Naive thymus-derived CD4-positive, alpha-beta T cell (primary cell): ENCODE data around the gene AK4. TPM values are rescaled to one million over a fixed set of nuclear protein-coding genes. Genes with fewer than 3 reads are reported as not detected.

Source experiments
- ATAC-seq: fragments of 150-1000 bp; cut with Tn5 transposase; 2 replicates; pipeline ENCODE4 v1.10.0; 2021; ENCODE audit warnings: mild to moderate bottlenecking, moderate library complexity
- CTCF ChIA-PET: fragments of 350-600 bp; sonication (Branson Sonifier 250); formaldehyde crosslinking; loops from one replicate; lab custom pipeline; 2021; ENCODE audit warnings: antibody characterized with exemption; lab: Charles Lee
- POLR2A ChIA-PET: fragments of 350-600 bp; sonication (Branson Sonifier 250); formaldehyde crosslinking; loops from one replicate; lab custom pipeline; 2021; ENCODE audit warnings: antibody characterized with exemption, inconsistent platforms; lab: Charles Lee
- DNase-seq, 9 donors: peaks; one replicate each; pipeline versions ENCODE4 v3.0.0 to v3.0.0-alpha.2; 2020 to 2022; ENCODE audit warnings: mixed read lengths in 1 of 9
- H3K27ac ChIP-seq: one replicate; pipeline ENCODE4 v1.7.0; 2013; ENCODE audit warnings: mild to moderate bottlenecking, low read depth, low read length, moderate library complexity
- H3K27me3 ChIP-seq, 2 donors: one replicate each; pipeline ENCODE4 v1.7.0; 2013; ENCODE audit warnings: low read length in 2 of 2, mild to moderate bottlenecking in 2 of 2, moderate library complexity in 2 of 2; ENCODE audit not compliant: control insufficient read depth in 2 of 2, insufficient read depth in 2 of 2
- H3K36me3 ChIP-seq, 3 experiments: 1 replicate in 2 of 3; 2 replicates in 1 of 3; pipeline ENCODE4 v1.7.0; 2013; ENCODE audit warnings: low read length in 3 of 3, mild to moderate bottlenecking in 3 of 3, moderate library complexity in 1 of 3; ENCODE audit not compliant: insufficient read depth in 3 of 3, control insufficient read depth in 2 of 3
- H3K4me1 ChIP-seq, 2 donors: one replicate each; pipeline ENCODE4 v1.7.0; 2013; ENCODE audit warnings: low read length in 2 of 2, mild to moderate bottlenecking in 2 of 2, moderate library complexity in 1 of 2; ENCODE audit not compliant: control insufficient read depth in 2 of 2, insufficient read depth in 2 of 2
- H3K4me3 ChIP-seq: 2 replicates; pipeline ENCODE4 v1.7.0; 2013; ENCODE audit warnings: mild to moderate bottlenecking, low read length
- H3K9me3 ChIP-seq, 3 experiments: 1 replicate in 2 of 3; 2 replicates in 1 of 3; pipeline ENCODE4 v1.7.0; 2013; ENCODE audit warnings: low read length in 3 of 3; ENCODE audit not compliant: control insufficient read depth in 2 of 3
- H3K27ac Mint-ChIP-seq, 9 donors: one replicate each; pipeline ENCODE4 v1.8.0; 2020 to 2022; ENCODE audit warnings: mixed read lengths in 9 of 9, mild to moderate bottlenecking in 8 of 9, moderate library complexity in 5 of 9, inconsistent platforms in 2 of 9
- H3K27me3 Mint-ChIP-seq, 5 donors: one replicate each; pipeline ENCODE4 v1.8.0; 2021 to 2022; ENCODE audit warnings: mixed read lengths in 5 of 5, mild to moderate bottlenecking in 1 of 5
- H3K36me3 Mint-ChIP-seq, 5 donors: one replicate each; pipeline ENCODE4 v1.8.0; 2020 to 2022; ENCODE audit warnings: mixed read lengths in 5 of 5, mild to moderate bottlenecking in 3 of 5, inconsistent platforms in 1 of 5
- H3K4me1 Mint-ChIP-seq, 7 donors: one replicate each; pipeline ENCODE4 v1.8.0; 2020 to 2022; ENCODE audit warnings: mixed read lengths in 7 of 7, mild to moderate bottlenecking in 3 of 7, inconsistent platforms in 1 of 7
- H3K4me3 Mint-ChIP-seq, 10 donors: one replicate each; pipeline ENCODE4 v1.8.0; 2020 to 2022; ENCODE audit warnings: mild to moderate bottlenecking in 10 of 10, mixed read lengths in 10 of 10, moderate library complexity in 6 of 10, inconsistent platforms in 2 of 10
- H3K9me3 Mint-ChIP-seq, 11 donors: one replicate each; pipeline ENCODE4 v1.8.0; 2020 to 2022; ENCODE audit warnings: mixed read lengths in 11 of 11, mild to moderate bottlenecking in 4 of 11, inconsistent platforms in 1 of 11, moderate library complexity in 1 of 11
- intact Hi-C, 2 donors: fragments of 100-400 bp; cut with micrococcal nuclease; formaldehyde crosslinking; loops; one replicate each; pipeline ENCODE4 v1.15.1; 2023
- polyA plus RNA-seq, 2 donors: library from polyadenylated mRNA; unstranded; fragments of 300-500 nt; fragmentation: Illumina TruSeq; gene quantifications; one replicate each; pipeline ENCODE4 v1.2.3, GENCODE V29; 2021
- total RNA-seq, 6 experiments: library from RNA in 5 of 6; stranded (reverse) in 5 of 6; gene quantifications; 1 replicate in 5 of 6; 2 replicates in 1 of 6; pipeline ENCODE4 v1.2.3 and lab custom pipeline; 2021 to 2026

AK4 gene
- total and polyA plus RNA-seq, 7 experiments from 2014 or later, result 0.04 to 121 (median 0.40) TPM

GRCh38 chr1:65255035-65255655 lies 107.1 kb downstream of the AK4 start:
- Mint-ChIP-seq H3K9me3 (no peaks in the 10 kb centered on the region), H3K27ac (peak overlapping the region; percentile 10 to 87 (median 72)), H3K4me1 (peaks cover 12 to 29% (median 18%) of the 10 kb centered on the region in 7 donors), H3K27me3 (peaks cover 0 to 31% (median 10%) of the 10 kb centered on the region in 5 donors), H3K4me3 (peak overlapping the region; percentile 86 to 99 (median 89)), H3K36me3 (no peaks in the 10 kb centered on the region)
- H3K4me1 ChIP-seq, result peaks cover 10 to 14% of the 10 kb centered on the region in 2 donors
- no peaks in the 10 kb centered on the region for H3K36me3 ChIP-seq
- peak in 2 of 9 donors; percentile 23 to 34 for DNase-seq
- no peaks in the 10 kb centered on the region for H3K27me3 ChIP-seq
- ChIA-PET CTCF (no interaction called here), POLR2A (interaction anchor here (1.0 to 2.8 kb wide), 3 partner anchors 8 to 165 kb away, joined by 4 to 25 read pairs (median 7); partner anchors contain the start of genes LEPR and LEPROT)
- H3K9me3 ChIP-seq, result no peaks in the 10 kb centered on the region
- peak overlapping the region; percentile 61 for H3K4me3 ChIP-seq
- peak overlapping the region; percentile 2 for H3K27ac ChIP-seq
- ATAC-seq, result no peak
- intact Hi-C loops, result loop anchor here (1.0 to 10.0 kb wide), 8 partner anchors 10 to 1662 kb away; partner anchors contain the start of genes LEPR (in 1 of the 2), LEPROT (in 1 of the 2) and PGM1 (in 1 of the 2)

DNA sequence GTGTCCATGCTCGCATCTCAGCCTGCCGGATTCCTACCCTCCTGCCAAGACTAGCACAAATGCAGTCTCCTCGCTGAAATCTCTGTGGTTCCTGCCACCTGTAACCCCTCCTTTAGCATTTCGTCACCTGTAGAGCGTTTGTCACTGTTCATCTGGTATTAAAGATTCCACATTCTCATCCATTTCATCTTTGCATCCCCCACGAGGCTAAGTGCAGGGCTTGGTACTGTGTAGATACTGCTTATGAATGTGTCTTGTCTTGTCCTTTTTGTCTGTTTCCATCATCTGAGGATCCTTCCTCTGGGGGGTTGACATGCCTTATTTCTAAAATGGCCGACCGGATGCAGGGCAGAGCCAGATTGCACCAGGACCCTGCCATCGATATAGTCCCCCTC lies 107.7 kb downstream of the AK4 start:
- no peak overlapping the region for H3K27ac ChIP-seq
- H3K36me3 Mint-ChIP-seq, result no peaks in the 10 kb centered on the region
- no peaks in the 10 kb centered on the region for H3K9me3 ChIP-seq
- no peaks in the 10 kb centered on the region for H3K36me3 ChIP-seq
- H3K4me1 Mint-ChIP-seq, result peaks cover 12 to 35% (median 19%) of the 10 kb centered on the region in 7 donors
- H3K27me3 ChIP-seq, result no peaks in the 10 kb centered on the region
- H3K4me1 ChIP-seq, result peaks cover 10 to 14% of the 10 kb centered on the region in 2 donors
- ChIA-PET POLR2A (interaction anchor here (2.8 kb wide), 1 partner anchor 11 kb away, joined by 25 read pairs; no protein-coding TSS in a partner anchor), CTCF (no interaction called here)
- no peak overlapping the region for H3K27ac Mint-ChIP-seq
- intact Hi-C loops, result loop anchor here (1.0 to 10.0 kb wide), 8 partner anchors 10 to 1663 kb away; partner anchors contain the start of genes LEPR (in 1 of the 2), LEPROT (in 1 of the 2) and PGM1 (in 1 of the 2)
- H3K27me3 Mint-ChIP-seq, result peaks cover 0 to 27% (median 10%) of the 10 kb centered on the region in 5 donors
- peak overlapping the region in 9 of 10 donors; percentile 7 to 99 (median 89) for H3K4me3 Mint-ChIP-seq
- no peaks in the 10 kb centered on the region for H3K9me3 Mint-ChIP-seq
- no peak overlapping the region for H3K4me3 ChIP-seq
- DNase-seq, result no peak
- no peak for ATAC-seq

DNA sequence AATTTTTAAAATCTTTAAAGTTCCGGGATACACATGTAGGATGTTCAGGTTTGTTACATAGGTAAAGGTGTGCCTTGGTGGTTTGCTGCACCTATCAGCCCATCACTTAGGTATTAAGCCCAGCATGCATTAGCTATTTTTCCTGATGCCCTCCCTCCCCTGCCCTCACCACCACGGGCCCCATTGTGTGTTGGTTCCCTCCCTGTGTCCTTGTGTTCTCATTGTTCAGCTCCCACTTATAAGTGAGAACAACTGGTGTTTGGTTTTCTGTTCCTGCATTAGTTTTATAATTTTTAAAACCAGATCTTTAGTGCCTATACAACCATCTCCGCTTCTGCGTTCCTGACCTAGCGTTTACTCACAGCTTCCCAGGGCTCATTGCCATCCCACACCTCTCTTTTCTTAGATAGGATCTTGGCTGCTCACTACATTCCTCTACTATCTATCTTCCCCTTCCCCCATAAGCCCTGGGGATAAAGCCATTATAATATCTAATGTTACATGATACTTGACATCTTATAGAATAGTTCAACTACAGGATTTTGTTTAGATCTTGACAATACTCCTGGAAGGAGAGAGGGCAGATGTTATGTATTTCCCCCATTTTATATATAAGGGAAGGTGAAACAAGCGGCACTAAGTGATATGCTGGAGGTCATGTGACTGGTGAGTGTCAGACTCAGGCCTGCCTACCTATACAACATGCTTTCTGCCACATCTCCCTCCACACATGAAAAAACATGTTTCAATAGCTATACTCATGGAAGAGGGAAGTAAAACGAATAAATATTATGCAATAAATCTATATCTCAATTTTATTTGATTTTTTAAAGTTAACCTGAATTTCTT lies 109.1 kb downstream of the AK4 start:
- Histone ChIP-seq H3K27ac (no peak overlapping the region), H3K9me3 (no peaks in the 10 kb centered on the region), H3K36me3 (no peaks in the 10 kb centered on the region), H3K4me1 (peaks cover 10 to 14% of the 10 kb centered on the region in 2 donors), H3K4me3 (no peak overlapping the region), H3K27me3 (no peaks in the 10 kb centered on the region)
- H3K4me3 Mint-ChIP-seq, result peak overlapping the region in 1 of 10 donors; percentile 10
- DNase-seq (no peak), ATAC-seq (no peak)
- H3K9me3 Mint-ChIP-seq, result no peaks in the 10 kb centered on the region
- H3K4me1 Mint-ChIP-seq, result peaks cover 12 to 42% (median 19%) of the 10 kb centered on the region in 7 donors
- H3K27ac Mint-ChIP-seq, result no peak overlapping the region
- ChIA-PET CTCF (interaction anchor here (0.8 kb wide), 1 partner anchor 13 kb away, joined by 3 read pairs; no protein-coding TSS in a partner anchor), POLR2A (interaction anchor here (1.1 kb wide), 1 partner anchor 165 kb away, joined by 3 read pairs; no protein-coding TSS in a partner anchor)
- intact Hi-C loops, result loop anchor here (10.0 kb wide), 2 partner anchors 1078 to 1188 kb away; no protein-coding TSS in a partner anchor
- H3K36me3 Mint-ChIP-seq, result no peaks in the 10 kb centered on the region
- peaks cover 0 to 18% (median 10%) of the 10 kb centered on the region in 5 donors for H3K27me3 Mint-ChIP-seq

DNA sequence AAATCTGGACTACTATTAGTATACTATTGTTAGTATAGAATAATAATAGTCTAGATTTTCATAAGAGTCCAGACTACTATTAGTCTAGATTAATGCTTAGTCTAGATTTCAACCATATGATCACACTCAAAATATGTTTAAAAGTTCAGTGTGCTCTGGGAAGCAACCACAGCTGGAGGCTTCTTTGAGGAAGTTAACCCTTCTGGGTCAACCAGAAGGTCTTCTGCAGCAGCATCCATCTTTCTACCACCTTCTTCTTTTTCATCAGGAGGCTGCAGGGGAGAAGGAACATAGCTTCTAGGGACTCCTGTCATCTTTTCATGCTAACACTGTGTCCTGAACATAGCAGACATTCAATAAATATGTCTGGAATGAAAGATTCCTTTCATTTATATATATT lies 110.1 kb downstream of the AK4 start:
- Histone ChIP-seq H3K4me1 (peaks cover 10 to 14% of the 10 kb centered on the region in 2 donors), H3K27ac (no peak overlapping the region), H3K4me3 (no peak overlapping the region), H3K27me3 (no peaks in the 10 kb centered on the region), H3K9me3 (no peaks in the 10 kb centered on the region), H3K36me3 (no peaks in the 10 kb centered on the region)
- Mint-ChIP-seq H3K27ac (no peak overlapping the region), H3K4me3 (no peak overlapping the region), H3K9me3 (no peaks in the 10 kb centered on the region), H3K4me1 (peaks cover 12 to 42% (median 19%) of the 10 kb centered on the region in 7 donors), H3K27me3 (peaks cover 0 to 15% (median 7%) of the 10 kb centered on the region in 5 donors), H3K36me3 (no peaks in the 10 kb centered on the region)
- CTCF ChIA-PET, result no interaction called here
- POLR2A ChIA-PET, result no interaction called here
- intact Hi-C loops, result loop anchor here (10.0 kb wide), 2 partner anchors 1077 to 1187 kb away; no protein-coding TSS in a partner anchor
- no peak for ATAC-seq
- no peak for DNase-seq

DNA sequence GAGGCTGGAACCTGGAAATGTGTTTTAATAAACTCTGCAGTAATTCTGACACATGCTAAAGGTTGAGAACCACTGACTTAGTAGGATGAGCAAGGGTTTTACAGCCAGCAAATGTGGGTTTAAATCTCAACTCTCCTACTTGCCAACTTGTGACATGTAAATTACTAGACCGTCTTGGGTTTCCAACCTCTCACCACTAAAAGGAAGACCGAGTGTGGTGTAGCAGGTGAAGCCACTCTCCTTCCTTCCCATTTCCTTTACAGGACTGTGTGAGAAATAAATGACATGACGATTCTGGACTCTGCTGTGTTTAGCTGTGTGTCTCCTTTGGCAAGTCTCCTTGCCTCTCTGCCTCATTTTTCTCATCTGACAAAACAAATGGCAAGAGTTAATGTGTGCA lies 111.8 kb downstream of the AK4 start:
- Histone ChIP-seq H3K27me3 (no peaks in the 10 kb centered on the region), H3K36me3 (no peaks in the 10 kb centered on the region), H3K4me1 (peaks cover 4 to 5% of the 10 kb centered on the region in 2 donors), H3K4me3 (no peak overlapping the region), H3K9me3 (no peaks in the 10 kb centered on the region), H3K27ac (no peak overlapping the region)
- ATAC-seq (no peak), DNase-seq (no peak)
- no peak overlapping the region for H3K4me3 Mint-ChIP-seq
- H3K4me1 Mint-ChIP-seq, result peaks cover 10 to 41% (median 16%) of the 10 kb centered on the region in 7 donors
- intact Hi-C loops, result loop anchor here (10.0 kb wide), 2 partner anchors 1075 to 1185 kb away; no protein-coding TSS in a partner anchor
- CTCF ChIA-PET, result no interaction called here
- H3K27ac Mint-ChIP-seq, result no peak overlapping the region
- POLR2A ChIA-PET, result no interaction called here
- peaks cover 0 to 27% (median 11%) of the 10 kb centered on the region in 5 donors for H3K27me3 Mint-ChIP-seq
- no peaks in the 10 kb centered on the region for H3K9me3 Mint-ChIP-seq
- H3K36me3 Mint-ChIP-seq, result no peaks in the 10 kb centered on the region

- Histone ChIP-seq H3K4me3 (no peak overlapping the region), H3K4me1 (peaks cover 6 to 10% of the 10 kb centered on the region in 2 donors), H3K27me3 (no peaks in the 10 kb centered on the region), H3K27ac (no peak overlapping the region), H3K36me3 (no peaks in the 10 kb centered on the region), H3K9me3 (no peaks in the 10 kb centered on the region)
- Mint-ChIP-seq H3K27me3 (peaks cover 0 to 25% (median 10%) of the 10 kb centered on the region in 5 donors), H3K4me1 (peaks cover 9 to 35% (median 13%) of the 10 kb centered on the region in 7 donors), H3K36me3 (no peaks in the 10 kb centered on the region), H3K27ac (peak overlapping the region in 2 of 9 donors; percentile 31 to 59), H3K9me3 (no peaks in the 10 kb centered on the region), H3K4me3 (peak overlapping the region in 1 of 10 donors; percentile 12)
- intact Hi-C loops, result no loop called here
- no peak for ATAC-seq
- DNase-seq, result peak in 1 of 9 donors; percentile 28
- CTCF ChIA-PET, result no interaction called here
- POLR2A ChIA-PET, result interaction anchor here (0.6 kb wide), 1 partner anchor 203 kb away, joined by 3 read pairs; no protein-coding TSS in a partner anchor
Measured at GRCh38 chr1:65260851-65261473, 113.0 kb downstream of the AK4 start.
